NCI-H1105 treated with DMSO at 0.1 percent for 48 hours (cell line): ENCODE data around the gene MARCHF9.

Experiments used
- DNase-seq: peaks from one replicate; lab custom pipeline; 2025; lab: John Stamatoyannopoulos, UW

Gene MARCHF9

GRCh38 chr12:57755194-57755453 lies 221 bp downstream of the MARCHF9 start:
- no peak for DNase-seq

DNA sequence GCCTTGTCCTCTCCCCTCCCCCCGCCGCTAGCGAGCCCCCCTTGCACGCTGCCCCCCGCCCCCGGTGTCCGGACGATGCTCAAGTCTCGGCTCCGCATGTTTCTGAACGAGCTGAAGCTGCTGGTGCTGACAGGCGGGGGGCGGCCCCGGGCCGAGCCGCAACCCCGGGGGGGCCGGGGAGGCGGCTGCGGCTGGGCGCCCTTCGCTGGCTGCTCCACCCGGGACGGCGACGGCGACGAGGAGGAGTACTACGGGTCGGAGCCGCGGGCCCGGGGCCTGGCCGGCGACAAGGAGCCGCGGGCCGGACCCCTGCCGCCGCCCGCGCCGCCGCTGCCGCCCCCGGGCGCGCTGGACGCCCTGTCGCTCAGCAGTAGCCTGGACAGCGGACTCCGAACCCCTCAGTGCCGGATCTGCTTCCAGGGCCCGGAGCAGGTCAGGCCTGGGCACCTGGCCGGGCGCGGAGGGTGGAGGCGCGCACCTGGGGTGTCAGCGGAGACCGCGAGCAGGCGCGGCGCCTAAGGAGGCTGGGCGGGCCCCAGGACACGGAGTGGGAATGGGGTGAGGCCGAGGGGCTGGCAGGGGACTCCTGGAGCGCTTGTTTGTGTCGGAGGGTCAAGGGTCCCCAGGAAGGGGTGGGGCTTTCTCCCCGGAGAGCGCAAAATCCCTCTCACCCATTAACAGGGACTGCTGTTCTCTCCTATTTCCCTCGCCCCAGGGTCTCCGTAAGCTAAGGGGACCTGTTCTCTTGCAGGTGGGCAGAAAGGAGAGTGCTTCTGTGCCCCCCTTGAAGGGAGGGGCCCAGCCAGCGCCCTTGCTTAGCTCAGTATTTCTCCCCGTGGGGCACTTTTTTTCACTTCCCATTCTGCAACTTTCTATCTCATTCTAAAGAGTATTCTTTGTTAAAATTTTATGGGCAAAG lies 810 bp downstream of the MARCHF9 start:
- DNase-seq: no peak

- DNase-seq: no peak
Measured at GRCh38 chr12:57756406-57757341, 1.8 kb downstream of the MARCHF9 start.

- DNase-seq: no peak
Measured at GRCh38 chr12:57757771-57758170, 2.9 kb downstream of the MARCHF9 start.

DNA sequence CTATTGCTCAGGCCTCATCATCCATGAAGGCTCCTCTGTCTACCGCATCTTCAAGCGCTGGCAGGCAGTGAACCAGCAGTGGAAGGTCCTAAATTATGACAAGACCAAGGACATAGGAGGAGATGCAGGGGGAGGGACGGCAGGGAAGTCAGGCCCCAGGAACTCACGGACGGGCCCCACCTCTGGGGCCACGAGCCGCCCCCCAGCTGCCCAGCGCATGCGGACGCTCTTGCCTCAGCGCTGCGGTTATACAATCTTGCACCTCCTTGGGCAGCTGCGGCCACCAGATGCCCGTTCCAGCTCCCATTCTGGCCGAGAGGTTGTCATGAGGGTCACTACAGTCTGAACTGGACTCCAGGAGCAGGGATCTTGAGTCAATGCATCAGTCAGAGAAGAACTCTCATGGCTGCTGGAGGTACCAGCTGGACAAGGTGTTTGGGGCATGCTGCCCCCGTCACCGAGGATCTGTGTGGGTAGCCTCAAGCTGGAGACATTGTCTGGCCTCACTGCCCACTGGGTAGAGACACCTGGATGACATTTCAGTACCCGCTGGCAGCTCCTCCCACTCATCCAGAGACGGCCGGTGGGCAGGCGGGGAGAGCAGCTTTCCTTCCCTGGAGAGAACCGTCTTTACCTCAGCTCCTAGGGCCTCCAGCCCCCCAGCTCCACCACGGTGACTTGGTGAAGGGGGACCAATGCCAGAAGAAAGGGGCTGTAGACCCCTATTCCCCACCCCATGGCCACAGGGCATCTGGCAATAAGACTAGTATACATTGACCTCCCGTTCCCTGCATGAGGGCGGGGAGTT lies 3.9 kb downstream of the MARCHF9 start:
- no peak for DNase-seq

GRCh38 chr12:57759360-57759980 lies 4.6 kb downstream of the MARCHF9 start:
- DNase-seq: no peak

- no peak for DNase-seq
Measured at GRCh38 chr12:57760347-57760982, 5.6 kb downstream of the MARCHF9 start.

DNA sequence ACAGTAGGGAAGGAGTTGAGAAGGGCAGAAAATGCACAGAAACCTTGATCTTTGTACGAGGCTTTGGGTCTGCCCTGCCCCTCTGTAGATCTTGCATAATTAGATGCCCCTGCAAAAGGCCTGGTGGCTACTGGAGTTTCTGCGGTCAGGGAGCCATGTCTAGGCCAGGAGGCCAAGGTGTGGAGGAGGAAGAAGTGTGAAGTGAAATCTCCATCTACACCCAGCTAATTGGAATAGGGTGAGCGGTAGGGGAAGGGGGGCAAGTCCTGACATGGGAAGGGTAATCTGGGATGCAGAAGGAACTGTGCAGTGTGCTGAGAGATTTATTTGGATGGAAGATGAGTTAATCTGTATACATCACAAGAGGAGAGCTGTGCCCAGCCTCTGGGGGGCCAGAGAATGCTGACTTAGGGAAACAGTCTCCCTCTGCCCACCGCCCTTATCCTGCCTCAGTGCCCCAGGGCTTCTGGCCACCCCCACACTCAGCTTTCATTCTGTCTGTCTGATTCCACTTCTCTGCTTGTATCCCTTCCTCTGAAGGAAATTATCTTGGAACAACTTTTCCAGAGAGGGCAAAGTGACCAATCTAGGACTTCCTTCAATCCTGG lies 6.6 kb downstream of the MARCHF9 start:
- DNase-seq: no peak

DNA sequence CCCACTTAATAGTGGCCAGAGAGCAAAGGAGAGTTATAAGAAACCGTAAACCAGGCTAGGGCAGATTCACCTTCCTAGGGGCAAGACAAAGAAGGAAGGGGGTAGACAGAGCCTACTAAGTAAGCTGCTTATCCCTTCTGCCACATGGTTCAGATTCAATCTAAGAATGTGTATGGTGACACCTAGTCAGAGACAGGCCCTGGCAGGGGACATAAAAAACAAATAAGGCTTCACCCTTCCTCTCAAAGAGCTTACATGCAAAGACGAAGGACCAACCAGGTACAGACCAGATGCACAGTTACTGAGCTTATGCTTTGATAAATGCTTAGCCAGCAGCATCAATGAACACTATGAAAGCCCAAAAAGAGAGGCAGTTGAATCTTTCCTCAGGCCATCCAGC lies 7.6 kb downstream of the MARCHF9 start:
- DNase-seq: no peak

GRCh38 chr12:57763881-57764661 lies 9.2 kb downstream of the MARCHF9 start:
- DNase-seq: no peak

DNA sequence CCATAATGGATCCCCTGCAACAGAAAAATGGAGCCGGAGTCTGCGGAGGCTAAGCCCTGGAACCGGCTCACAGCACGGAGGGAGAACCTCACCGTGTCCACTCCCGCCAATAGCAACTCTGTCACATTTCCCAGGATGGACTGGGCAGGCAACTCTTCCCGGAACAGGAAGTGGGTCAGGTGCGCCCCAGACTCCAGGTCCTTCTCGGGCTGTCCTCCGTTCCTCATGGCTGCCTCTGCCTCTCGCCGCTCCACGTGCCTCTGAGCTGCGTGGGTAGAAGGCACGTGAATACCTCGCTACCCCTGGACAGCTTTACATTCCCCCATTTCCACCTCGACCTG lies 9.7 kb downstream of the MARCHF9 start:
- DNase-seq: no peak

DNA sequence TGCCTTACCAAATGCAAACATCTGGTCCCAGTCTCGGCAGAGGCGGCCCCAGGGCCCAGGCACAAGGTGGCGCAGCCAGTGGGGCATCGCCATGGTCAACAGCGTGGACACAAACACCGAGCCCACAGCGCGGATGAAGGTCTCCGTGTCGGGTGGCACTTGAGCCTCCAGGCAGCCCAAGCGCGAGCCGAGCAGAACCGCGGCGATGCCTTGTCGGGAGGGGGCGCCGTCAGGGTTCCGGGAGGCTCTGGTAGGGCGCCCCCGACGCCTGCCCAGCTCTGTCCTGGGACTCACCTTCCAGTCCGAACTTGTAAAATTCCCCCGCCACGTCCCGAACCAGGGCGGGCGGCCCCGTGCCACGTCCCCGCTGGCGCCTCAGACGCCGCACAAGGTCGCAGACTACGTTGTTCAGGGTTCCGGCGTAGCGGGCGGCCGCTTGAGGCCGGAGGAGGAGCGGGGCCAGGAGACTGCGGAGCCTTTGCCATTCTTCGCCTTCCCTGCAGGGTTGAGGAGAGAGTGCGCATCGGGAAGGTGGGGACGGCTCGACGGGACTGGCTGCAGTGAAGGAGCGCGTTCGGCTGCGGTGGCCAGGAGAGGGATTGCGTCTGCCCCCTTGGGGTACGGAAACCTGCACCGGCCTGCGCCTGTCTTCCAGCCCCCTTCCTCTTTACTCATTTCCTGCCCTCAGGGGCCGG lies 10.2 kb downstream of the MARCHF9 start:
- no peak for DNase-seq

DNA sequence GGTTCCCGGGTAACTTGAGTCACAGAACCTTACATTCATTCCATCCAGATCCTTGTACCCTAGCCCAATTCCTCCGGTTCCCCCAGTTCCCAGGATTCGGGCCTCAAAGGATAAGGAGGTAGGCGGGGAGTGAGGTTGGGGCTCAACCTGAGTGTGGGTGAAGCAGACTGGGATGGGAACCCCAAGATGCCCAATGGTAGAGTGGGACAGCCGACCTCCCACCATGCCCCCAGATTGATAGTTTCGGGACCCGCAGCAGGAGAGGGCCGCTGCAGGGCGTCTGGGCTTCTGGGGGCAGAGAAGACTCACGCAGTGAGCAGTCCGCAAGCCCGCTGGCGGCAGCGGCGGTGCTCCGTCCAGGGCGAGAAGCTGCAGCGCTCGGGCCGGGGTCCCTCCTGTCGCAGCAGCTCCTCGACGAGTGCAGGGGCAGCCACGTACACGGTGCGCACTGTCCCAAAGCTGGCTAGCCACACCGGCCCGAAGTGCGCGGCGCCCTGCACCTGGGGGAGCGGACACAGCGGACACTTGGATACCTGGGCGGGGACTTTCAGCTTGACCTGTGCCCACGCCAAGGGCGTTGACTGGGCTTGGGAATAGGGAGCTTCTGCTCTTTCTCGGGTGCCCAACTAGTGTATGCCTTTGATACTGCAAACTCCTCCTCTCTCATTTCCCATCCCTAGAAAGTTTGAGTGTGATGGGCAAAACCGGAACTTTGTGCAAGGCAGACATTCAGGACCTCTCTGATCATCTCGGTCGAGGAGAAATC lies 11.0 kb downstream of the MARCHF9 start:
- DNase-seq: no peak

GRCh38 chr12:57766464-57767304 lies 11.8 kb downstream of the MARCHF9 start, which contains the start of gene CYP27B1:
Gene CYP27B1, minus strand, starts transcription at chr12:57767078. Its CDS starts 37 bp downstream, at chr12:57767041.
- peak; percentile 38 for DNase-seq

- no peak for DNase-seq
Measured at GRCh38 chr12:57767305-57767698, 12.4 kb downstream of the MARCHF9 start.

DNA sequence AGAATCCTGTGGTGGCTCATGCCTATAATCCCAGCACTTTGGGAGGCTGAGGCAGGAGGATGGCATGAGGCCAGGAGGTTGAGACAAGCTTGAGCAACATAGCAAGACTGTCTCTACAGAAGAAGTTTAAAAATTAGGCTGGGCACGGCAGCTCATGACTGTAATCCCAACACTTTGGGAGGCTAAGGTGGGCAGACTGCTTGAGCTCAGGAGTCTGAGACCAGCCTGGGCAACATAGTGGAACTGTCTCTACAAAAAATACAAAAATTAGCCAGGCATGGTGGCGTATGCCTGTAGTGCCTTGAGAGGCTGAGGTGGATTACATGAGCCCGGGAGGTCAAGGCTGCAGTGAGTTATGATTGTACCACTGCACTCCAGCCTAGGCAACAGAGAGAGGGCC lies 13.0 kb downstream of the MARCHF9 start:
- DNase-seq: no peak

- DNase-seq: no peak
Measured at GRCh38 chr12:57769594-57769993, 14.7 kb downstream of the MARCHF9 start.

DNA sequence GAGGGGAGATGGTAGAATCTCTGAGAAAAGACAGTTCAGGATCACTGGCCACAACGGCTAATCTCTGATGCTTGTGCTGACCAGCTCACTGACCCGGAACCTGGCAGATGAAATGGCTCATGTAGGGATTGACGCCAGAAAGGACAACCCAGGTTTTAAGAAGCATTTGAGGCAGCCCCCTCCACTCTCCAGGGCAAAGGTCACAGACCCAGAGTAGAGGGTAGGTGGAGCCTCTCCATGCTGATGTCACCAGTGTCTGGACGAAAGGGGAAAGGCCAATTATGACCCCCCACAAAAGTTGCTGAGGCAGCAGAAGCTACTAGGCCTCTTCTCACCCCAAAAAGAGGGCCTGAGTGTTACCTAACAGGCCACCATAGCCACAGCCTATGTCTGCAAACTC lies 15.8 kb downstream of the MARCHF9 start:
- no peak for DNase-seq
